HepG2 (cell line): Measurements from ENCODE around the gene GRK4. TPM values are rescaled to one million over a fixed set of nuclear protein-coding genes. Genes with fewer than 3 reads are reported as not detected.

Source experiments
- ATAC-seq: fragments of 200-7000 bp; cut with Tn5 transposase; 3 replicates; pipeline ENCODE4 v1.9.1; 2020; ENCODE audit warnings: mild to moderate bottlenecking, moderate library complexity
- BruUV-seq: library from RNA; stranded (reverse); fragments of 400-500 nt; replicated peaks from 2 replicates; lab custom pipeline; 2021; lab: Mats Ljungman, UMichigan
- CTCF ChIA-PET: fragments of 300-600 bp; formaldehyde crosslinking; extraction: SDS; loops from one replicate; lab custom pipeline; 2021; ENCODE audit warnings: low total read pairs, inconsistent platforms, low intra/inter-chr PET ratio; lab: Yijun Ruan, JAX
- POLR2A ChIA-PET: fragments of 350-600 bp; sonication (Branson Sonifier 250); formaldehyde crosslinking; loops from one replicate; lab custom pipeline; 2020; ENCODE audit warnings: antibody characterized with exemption, inconsistent platforms; lab: Yijun Ruan, JAX
- DNase-seq: peaks from one replicate; pipeline ENCODE4 v3.0.0-alpha.2; 2015; ENCODE audit warnings: low spot score
- FAIRE-seq: peaks from 3 replicates; lab custom pipeline; 2011; peaks lifted over from hg19 to GRCh38; lab: Jason Lieb, UNC
- H2AFZ ChIP-seq: one replicate; pipeline ENCODE4 v1.6.1; 2011; ENCODE audit warnings: low read length, inconsistent platforms
- H3K27ac ChIP-seq: fragments of 300-600 bp; 3 replicates; pipeline ENCODE4 v1.8.0; 2011; ENCODE audit warnings: mixed run types, mild to moderate bottlenecking, mixed read lengths, low read length, inconsistent platforms; ENCODE audit not compliant: insufficient read depth; ENCODE audit errors: extremely low read length
- H3K27me3 ChIP-seq, 2 experiments: fragments of 200-600 bp in 1 of 2; 2 replicates in 1 of 2; 3 replicates in 1 of 2; pipeline versions ENCODE4 v1.6.0 to v1.8.0; 2011; ENCODE audit warnings: low read length in 2 of 2, mild to moderate bottlenecking in 2 of 2, moderate library complexity in 2 of 2, inconsistent platforms in 1 of 2; ENCODE audit not compliant: insufficient read depth in 2 of 2, control insufficient read depth in 1 of 2
- H3K36me3 ChIP-seq, 2 experiments: fragments of 200-600 bp in 1 of 2; replicated peaks in 1 of 2; 2 replicates in 1 of 2; 3 replicates in 1 of 2; pipeline versions ENCODE4 v1.5.1 to v1.8.0; 2011; ENCODE audit warnings: low read length in 2 of 2, inconsistent platforms in 1 of 2; ENCODE audit not compliant: insufficient read depth in 2 of 2, control insufficient read depth in 1 of 2
- H3K4me1 ChIP-seq: 2 replicates; pipeline ENCODE4 v1.5.1; 2012; ENCODE audit warnings: low read length, inconsistent platforms; ENCODE audit not compliant: insufficient read depth
- H3K4me2 ChIP-seq: 2 replicates; pipeline ENCODE4 v1.6.0; 2011; ENCODE audit warnings: low read depth, low read length, inconsistent platforms
- H3K4me3 ChIP-seq, 3 experiments: fragments of 200-600 bp in 1 of 3; sonication (generic), shearing (Covaris generic) in 1 of 3; replicated peaks in 1 of 3; 2 replicates each; pipeline ENCODE4 v1.5.1; 2011 to 2016; ENCODE audit warnings: low read length in 3 of 3, inconsistent platforms in 2 of 3, low read depth in 2 of 3, mild to moderate bottlenecking in 2 of 3, control low read depth in 1 of 3, mixed read lengths in 1 of 3; ENCODE audit not compliant: insufficient read depth in 1 of 3
- H3K79me2 ChIP-seq: one replicate; pipeline ENCODE4 v1.6.1; 2011; ENCODE audit warnings: low read length, inconsistent platforms; ENCODE audit not compliant: insufficient read depth
- H3K9ac ChIP-seq: 2 replicates; pipeline ENCODE4 v1.6.0; 2011; ENCODE audit warnings: mild to moderate bottlenecking, low read depth, low read length, inconsistent platforms; ENCODE audit not compliant: insufficient read depth
- H3K9me3 ChIP-seq: 2 replicates; pipeline ENCODE4 v1.5.1; 2012; ENCODE audit warnings: mild to moderate bottlenecking, low read length
- H4K20me1 ChIP-seq: 2 replicates; pipeline ENCODE4 v1.6.0; 2011; ENCODE audit warnings: inconsistent platforms, mild to moderate bottlenecking, low read length, moderate library complexity; ENCODE audit not compliant: insufficient read depth
- HIC2 ChIP-seq: sonication (generic); formaldehyde crosslinking; IDR thresholded peaks from 2 replicates; pipeline ENCODE4 v1.9.0; 2022; ENCODE audit warnings: low read depth, missing genetic modification reagents
- IRX3 ChIP-seq: sonication (generic); formaldehyde crosslinking; IDR thresholded peaks from 2 replicates; pipeline ENCODE4 v1.8.1; 2023; ENCODE audit warnings: mild to moderate bottlenecking, low read depth, missing genetic modification reagents, borderline replicate concordance
- MAF1 ChIP-seq: sonication (generic); formaldehyde crosslinking; IDR thresholded peaks from 2 replicates; pipeline ENCODE4 v1.5.0; 2020; ENCODE audit warnings: missing genetic modification reagents, borderline replicate concordance
- MIER3 ChIP-seq: IDR thresholded peaks from 2 replicates; pipeline ENCODE4 v1.6.1; 2016; ENCODE audit warnings: missing compliant biosample characterization, borderline replicate concordance
- MZF1 ChIP-seq: sonication (generic); formaldehyde crosslinking; IDR thresholded peaks from 2 replicates; pipeline ENCODE4 v1.8.1; 2023; ENCODE audit warnings: mild to moderate bottlenecking, missing genetic modification reagents, borderline replicate concordance
- STAG1 ChIP-seq: sonication (generic); formaldehyde crosslinking; IDR thresholded peaks from 2 replicates; pipeline ENCODE4 v1.4.0; 2020; ENCODE audit warnings: missing genetic modification reagents
- ZHX1 ChIP-seq: sonication (generic); formaldehyde crosslinking; IDR thresholded peaks from 2 replicates; pipeline ENCODE4 v1.8.1; 2022; ENCODE audit warnings: low read depth, mild to moderate bottlenecking, missing genetic modification reagents
- ZNF30 ChIP-seq: sonication (generic); formaldehyde crosslinking; IDR thresholded peaks from 2 replicates; pipeline ENCODE4 v1.5.0; 2020; ENCODE audit warnings: mild to moderate bottlenecking, missing genetic modification reagents
- ZNF670 ChIP-seq: sonication (generic); formaldehyde crosslinking; IDR thresholded peaks from 2 replicates; pipeline ENCODE4 v1.8.0; 2022; ENCODE audit warnings: mild to moderate bottlenecking, missing genetic modification reagents, borderline replicate concordance
- ZNF83 ChIP-seq: sonication (generic); formaldehyde crosslinking; IDR thresholded peaks from 2 replicates; pipeline ENCODE4 v1.4.0; 2020; ENCODE audit warnings: missing genetic modification reagents, mild to moderate bottlenecking, borderline replicate concordance
- WGBS: methylation state at CpG from one replicate; pipeline ENCODE4 v1.1.6; 2017; ENCODE audit warnings: low lambda C conversion rate; 5-methylcytosine and 5-hydroxymethylcytosine counted together
- in situ Hi-C: cut with HindIII; loops from 2 replicates; pipeline ENCODE4 v1.10.0; 2017; ENCODE audit warnings: low pct_unique_long_range_greater_than_20kb; ENCODE audit not compliant: extremely low pct_ligation_motif_present
- intact Hi-C: fragments of 100-400 bp; cut with micrococcal nuclease; formaldehyde crosslinking; loops from one replicate; pipeline ENCODE4 v1.10.0; 2022; ENCODE audit not compliant: unreplicated experiment
- polyA plus RNA-seq, 8 experiments: library from polyadenylated mRNA; depleted of rRNA in 3 of 8; stranded (reverse) in 7 of 8; unstranded in 1 of 8; fragments of >200 nt; fragmentation: Illumina TruSeq in 4 of 8; extraction: Trizol in 4 of 8; gene quantifications; 2 replicates each; pipeline versions ENCODE4 v1.2.1 to v1.2.3, GENCODE V29; 2011 to 2016; ENCODE audit warnings: low read depth in 4 of 8, missing spikeins in 1 of 8, mixed read lengths in 1 of 8; ENCODE audit not compliant: insufficient read depth in 1 of 8
- total RNA-seq, 5 experiments: library from RNA; depleted of rRNA; stranded (reverse); fragments of >200 nt; fragmentation: Illumina TruSeq; extraction: Trizol; gene quantifications; 2 replicates each; pipeline ENCODE4 v1.2.3, GENCODE V29; 2016; ENCODE audit warnings: low read depth in 1 of 5

The GRK4 gene
- total and polyA plus RNA-seq, 2 of the 13 experiments (the other 11 are each of a cell fraction or from before 2014, with no cell fraction given): 1.8 to 2.0 TPM

DNA sequence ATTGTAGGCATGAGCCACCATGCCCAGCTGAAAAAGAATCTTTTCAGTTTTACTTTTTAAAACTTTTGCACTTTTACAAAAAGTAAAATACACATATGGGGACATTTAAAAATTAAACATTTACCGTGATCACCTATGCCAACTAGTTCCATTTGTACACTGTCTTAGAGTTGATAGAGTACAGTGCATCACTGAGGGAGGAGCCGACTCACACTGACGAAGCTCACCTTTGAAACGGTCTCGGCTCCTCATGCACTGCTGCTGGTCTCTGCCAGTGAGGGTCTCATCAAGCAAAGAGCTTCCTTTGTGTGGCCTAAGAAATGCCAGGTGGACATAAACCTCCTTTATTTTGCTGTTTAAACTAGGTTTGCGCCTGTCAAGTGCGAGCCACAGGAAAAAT, 50.0 kb downstream of the GRK4 start:
- no peak overlapping the region for H3K9ac ChIP-seq
- FAIRE-seq: no peak
- ChIA-PET CTCF (no interaction called here), POLR2A (no interaction called here)
- H3K4me3 ChIP-seq: no peak overlapping the region
- BruUV-seq: no TSS peak
- intact Hi-C loops (no loop called here), in situ Hi-C loops (no loop called here)
- H3K4me1 ChIP-seq: peaks cover 29% of the 10 kb centered on the region
- H3K4me2 ChIP-seq: no peak overlapping the region
- TF ChIP-seq MAF1: no peak
- TF ChIP-seq ZNF670 (CRISPR knock-in tag): no peak
- no peak for TF ChIP-seq ZNF83 (CRISPR knock-in tag)
- no peak for TF ChIP-seq IRX3 (CRISPR knock-in tag)
- TF ChIP-seq ZNF30 (CRISPR knock-in tag): no peak
- TF ChIP-seq STAG1 (CRISPR knock-in tag): no peak
- no peak for TF ChIP-seq MZF1
- TF ChIP-seq HIC2 (CRISPR knock-in tag): no peak
- TF ChIP-seq MIER3 (CRISPR knock-in tag): no peak
- TF ChIP-seq ZHX1 (CRISPR knock-in tag): no peak
- no peaks in the 10 kb centered on the region for H3K36me3 ChIP-seq
- 23% methylated on average over 7 of the region's 7 CpGs for WGBS
- H3K9me3 ChIP-seq: no peaks in the 10 kb centered on the region
- peaks cover 2 to 24% of the 10 kb centered on the region in 2 experiments for H3K27me3 ChIP-seq
- ATAC-seq: no peak
- H3K27ac ChIP-seq: no peak overlapping the region
- DNase-seq: no peak
- no peak overlapping the region for H2AFZ ChIP-seq
- H3K79me2 ChIP-seq: no peaks in the 10 kb centered on the region
- H4K20me1 ChIP-seq: no peaks in the 10 kb centered on the region
